NCI-H2227 (cell line): ENCODE measurements around the gene HSD17B4.
"Not testable (repeated sequence)": the region's sequence is repeated elsewhere in the genome, so short reads cannot be mapped to it uniquely, and the experiment has no call there.

Experiments used
- DNase-seq: peaks from one replicate; lab custom pipeline; 2025; ENCODE audit not compliant: unreplicated experiment; lab: John Stamatoyannopoulos, UW

HSD17B4 gene, protein sequence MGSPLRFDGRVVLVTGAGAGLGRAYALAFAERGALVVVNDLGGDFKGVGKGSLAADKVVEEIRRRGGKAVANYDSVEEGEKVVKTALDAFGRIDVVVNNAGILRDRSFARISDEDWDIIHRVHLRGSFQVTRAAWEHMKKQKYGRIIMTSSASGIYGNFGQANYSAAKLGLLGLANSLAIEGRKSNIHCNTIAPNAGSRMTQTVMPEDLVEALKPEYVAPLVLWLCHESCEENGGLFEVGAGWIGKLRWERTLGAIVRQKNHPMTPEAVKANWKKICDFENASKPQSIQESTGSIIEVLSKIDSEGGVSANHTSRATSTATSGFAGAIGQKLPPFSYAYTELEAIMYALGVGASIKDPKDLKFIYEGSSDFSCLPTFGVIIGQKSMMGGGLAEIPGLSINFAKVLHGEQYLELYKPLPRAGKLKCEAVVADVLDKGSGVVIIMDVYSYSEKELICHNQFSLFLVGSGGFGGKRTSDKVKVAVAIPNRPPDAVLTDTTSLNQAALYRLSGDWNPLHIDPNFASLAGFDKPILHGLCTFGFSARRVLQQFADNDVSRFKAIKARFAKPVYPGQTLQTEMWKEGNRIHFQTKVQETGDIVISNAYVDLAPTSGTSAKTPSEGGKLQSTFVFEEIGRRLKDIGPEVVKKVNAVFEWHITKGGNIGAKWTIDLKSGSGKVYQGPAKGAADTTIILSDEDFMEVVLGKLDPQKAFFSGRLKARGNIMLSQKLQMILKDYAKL

DNA sequence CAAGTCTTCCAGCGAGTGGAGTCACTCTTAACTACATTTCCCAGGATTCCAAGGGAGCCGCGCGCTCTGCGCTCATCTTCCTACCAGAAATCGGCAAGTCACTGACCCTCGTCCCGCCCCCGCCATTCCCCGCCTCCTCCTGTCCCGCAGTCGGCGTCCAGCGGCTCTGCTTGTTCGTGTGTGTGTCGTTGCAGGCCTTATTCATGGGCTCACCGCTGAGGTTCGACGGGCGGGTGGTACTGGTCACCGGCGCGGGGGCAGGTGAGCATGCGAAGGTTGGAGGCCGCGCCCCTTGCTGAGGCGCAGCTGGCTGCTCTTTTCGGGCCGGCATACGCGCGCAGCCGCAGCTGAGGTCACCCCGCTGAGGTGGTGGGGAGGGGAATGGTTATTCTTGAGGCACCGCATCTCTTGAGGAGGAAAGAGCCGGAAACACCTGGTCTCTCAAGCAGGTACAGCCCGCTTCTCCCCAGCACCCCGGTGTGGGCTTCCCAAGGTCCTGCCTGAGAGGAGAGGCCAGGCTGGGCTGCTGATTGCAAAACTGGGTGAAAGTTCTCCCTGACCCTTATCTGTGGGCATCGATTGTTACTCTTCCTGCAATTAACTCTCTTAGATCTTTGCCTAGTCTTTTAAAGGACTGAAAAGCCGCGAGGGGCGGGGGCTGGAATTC, at the start of gene HSD17B4:
TSS of gene HSD17B4 (plus strand) at position 125 of the 667 bp plus-strand sequence. CDS start at position 204, 79 bp downstream.
- DNase-seq: peak; percentile 85

DNA sequence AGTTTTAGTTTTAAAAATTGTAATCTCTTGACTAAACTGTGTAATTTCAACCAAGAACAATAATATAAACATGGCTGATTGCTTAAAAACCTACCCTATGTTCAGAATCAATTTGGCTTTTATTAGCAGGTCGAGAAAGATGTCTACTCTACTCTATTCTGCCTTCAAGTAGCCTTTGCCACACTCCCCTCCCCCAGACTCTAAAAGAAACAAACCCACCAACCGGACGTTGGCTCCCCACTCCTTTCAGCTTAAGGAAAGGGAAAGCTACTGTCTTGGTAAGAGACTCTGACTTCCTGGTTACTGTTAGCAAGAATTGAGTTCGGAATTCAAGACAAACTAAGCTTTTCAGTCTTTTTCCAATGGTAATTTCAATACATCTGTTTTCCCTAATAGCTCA, 49.7 kb upstream of the HSD17B4 start:
- no peak for DNase-seq

DNA sequence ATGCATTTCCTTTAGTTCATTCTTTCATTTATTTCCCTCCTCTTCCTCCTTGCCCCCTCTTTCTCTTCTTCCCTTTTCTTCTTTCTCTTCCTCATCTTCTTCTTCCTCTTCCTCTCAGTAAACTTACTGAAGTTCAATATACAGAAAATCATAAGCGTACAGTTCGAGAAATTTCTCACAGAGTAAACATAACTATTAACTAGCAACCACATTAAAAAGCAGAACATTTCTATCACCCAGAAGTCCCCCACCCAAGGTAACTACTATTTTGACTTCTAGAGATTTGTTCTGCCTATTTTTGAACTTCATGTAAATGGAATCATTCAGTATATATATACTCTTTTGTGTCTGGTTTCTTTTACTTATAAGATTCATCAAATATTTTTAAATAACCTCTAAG, 48.3 kb upstream of the HSD17B4 start:
- DNase-seq: no peak

DNA sequence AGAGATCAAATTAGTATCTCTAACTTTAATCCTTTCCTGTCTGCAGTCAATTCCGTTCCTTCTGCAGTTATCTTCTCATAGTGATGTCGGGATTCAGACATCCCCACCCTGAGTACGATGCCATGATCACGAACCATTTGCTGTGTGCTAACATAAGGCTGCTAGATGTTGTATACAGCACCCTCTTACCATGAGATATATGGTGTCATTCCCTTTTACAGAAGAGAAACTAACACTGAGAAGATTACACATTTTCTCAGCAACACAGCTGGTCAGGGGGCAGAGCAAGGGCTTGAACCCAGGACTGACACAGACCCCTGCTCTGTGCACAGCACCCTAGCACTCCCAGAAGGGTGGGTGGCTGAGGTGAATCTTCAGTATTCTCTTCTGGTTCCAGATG, 46.9 kb upstream of the HSD17B4 start:
- no peak for DNase-seq

DNA sequence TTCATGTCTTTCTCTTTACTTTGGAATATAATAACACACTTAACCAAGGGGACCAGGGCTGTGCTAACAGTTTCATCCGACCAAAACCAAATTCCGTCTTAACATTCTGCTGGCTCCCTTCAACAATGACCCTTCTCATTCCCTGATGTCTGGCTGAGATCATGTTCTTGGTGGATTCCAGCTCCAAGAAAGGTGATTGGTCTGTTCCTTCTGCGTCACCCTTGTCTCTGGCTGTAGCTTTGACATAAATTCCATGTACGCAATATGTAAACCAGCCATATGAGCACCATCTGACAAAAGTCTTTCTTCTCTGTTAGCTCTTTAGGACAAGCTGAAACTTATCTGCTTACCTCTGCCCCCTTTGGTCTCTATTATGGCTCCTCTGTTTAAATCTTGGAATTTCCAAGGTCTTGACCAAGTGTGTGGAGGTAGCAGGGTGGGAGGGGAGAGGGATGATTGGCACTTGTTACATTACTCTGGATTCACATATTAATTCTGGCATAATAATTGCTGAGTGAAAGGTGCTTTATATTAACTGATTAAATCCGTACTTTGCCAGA, 45.7 kb upstream of the HSD17B4 start:
- DNase-seq: no peak

DNA sequence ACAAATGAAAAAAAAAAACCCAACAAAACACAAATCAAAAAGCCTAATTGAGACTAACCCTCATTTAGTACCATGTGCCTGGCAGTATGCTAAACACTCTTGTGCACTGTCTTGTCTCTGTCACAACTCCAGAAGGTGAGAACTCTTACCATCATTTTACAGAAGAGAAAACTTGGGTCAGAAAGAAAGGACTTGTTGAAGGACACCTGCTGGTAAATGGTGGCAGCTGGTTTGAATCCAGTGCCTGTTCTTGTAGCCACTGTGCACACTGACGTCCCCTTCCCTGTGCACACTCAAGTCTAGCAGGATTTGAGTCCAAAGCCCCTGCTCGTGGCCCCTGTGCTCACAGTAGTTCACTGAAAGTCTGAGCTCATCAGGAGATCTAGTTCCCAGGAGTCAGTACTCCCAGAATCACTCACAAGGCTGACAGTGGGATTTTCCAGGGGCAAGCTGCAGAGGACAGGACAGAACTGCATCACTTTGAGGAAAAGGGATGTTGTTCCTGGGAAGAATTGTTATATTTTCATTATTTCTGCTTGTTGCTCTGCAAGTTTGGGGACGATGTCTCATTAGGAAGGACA, 43.0 kb upstream of the HSD17B4 start:
- no peak for DNase-seq

DNA sequence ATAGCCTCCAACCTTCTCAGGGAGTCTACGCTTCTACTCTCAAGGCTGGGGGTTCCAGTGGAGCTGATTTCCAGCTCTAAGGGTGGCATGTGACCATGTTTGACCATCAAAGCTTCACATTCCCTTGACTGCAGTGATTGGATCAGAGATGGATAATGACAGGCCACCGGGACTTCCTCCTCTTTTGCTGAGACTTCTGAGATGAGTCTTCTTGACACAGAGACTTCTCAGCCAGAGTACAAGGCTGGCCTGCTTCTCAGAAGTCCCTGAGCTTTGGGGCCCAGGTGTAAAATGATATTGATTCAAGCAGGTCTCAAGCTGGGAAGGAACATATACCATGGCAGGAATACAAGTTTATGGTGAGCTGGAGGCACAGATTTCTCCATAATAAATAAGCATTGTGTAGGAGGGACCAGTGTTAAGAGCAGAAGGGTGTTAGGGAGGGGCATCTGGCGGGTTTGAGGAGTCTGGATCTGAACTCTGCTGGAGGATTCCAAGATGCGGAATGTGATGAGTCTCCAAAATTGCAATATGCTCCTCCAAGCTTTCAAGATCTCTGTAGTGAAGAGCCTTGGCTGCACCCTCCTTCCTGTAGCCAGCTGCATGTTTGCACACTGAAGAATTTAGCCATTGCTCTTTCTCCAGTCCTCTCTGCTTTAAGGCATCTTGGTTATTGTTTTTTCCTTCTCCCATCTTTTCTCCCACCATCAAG, 41.7 kb upstream of the HSD17B4 start:
- no peak for DNase-seq

DNA sequence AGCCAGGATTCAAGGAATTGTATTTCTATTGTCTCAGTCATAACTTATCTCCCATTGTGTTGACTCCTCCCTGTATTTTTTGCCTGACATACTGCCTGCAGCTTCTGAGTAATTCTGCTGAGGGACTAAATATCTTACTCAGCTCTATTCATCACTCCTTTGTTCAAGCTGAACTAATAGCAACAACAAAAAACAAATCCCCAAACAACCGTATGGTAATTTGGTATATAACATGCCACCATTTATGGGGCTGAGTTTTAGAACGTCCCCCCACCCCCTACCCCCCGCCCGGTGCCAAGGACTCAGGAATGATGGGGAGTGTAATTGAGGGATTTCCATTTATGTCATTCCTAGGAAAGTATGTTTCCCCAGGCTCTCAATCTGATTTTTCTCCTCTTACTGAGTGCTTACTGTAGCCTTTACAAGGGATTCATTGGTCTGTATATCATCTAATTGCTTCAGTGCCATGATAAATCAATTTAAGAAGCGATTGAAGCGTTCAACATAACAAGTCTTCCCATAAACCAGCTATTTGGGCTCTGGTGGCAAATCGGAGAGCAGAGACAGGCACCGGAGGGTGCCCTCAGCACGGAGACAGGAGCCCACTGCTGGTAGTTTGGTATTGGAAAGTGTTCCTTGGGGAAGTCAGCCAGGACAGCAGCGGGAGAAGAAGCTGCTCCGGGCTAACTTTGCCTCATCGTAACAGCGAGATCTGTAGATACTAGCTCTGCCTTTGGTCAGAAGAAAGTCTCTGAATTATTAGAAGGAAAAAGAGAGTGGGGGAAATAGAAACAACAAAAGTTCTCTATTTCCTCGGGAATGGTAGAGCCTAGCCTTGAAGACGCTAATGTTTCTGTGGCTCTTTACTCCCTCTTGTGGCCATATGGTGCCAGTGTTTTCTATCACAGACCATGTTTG, 40.7 kb upstream of the HSD17B4 start:
- DNase-seq: peak; percentile 54

DNA sequence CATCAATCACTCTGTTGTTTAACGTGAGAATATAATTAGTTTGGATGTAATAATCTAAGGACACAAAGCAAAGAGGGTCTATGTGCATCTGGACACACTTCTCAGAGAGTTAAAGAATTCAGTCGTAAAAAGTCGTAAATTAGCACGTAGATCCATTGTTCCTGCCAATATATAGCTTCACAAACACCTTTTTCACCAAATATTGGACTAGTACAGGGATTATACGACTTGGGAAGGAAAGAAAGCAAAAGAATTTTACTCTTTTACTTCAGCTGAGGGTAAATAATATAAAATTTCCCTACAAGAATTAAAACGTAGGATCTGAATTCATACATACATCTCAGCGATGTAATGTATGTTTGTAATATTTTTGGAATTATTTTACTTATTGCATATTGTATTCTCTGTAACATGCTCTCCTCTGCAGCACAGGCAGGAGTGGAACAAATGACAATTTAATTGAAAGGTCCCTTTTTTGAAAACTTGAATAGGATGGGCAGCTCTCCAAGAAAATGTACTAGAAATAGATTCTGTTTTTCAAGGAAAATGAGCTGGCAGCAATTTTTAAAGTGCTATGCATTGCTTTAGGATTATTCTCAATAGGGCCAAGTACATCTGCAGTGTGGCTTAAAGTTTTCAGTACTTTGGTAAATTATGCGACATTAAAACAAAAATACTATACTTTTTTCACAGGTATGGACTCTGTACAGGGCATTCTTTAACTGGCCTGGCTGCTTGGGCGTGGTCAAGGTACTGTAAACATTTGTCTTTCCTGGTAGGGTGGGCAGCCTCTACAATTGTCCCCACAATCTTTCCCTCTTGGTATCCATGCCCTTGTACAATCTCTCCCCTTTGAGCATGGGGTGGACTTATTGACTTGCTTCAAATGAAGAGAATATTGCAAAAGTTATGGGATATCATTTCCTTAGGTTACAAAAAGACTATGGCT, 39.7 kb upstream of the HSD17B4 start:
- no peak for DNase-seq

DNA sequence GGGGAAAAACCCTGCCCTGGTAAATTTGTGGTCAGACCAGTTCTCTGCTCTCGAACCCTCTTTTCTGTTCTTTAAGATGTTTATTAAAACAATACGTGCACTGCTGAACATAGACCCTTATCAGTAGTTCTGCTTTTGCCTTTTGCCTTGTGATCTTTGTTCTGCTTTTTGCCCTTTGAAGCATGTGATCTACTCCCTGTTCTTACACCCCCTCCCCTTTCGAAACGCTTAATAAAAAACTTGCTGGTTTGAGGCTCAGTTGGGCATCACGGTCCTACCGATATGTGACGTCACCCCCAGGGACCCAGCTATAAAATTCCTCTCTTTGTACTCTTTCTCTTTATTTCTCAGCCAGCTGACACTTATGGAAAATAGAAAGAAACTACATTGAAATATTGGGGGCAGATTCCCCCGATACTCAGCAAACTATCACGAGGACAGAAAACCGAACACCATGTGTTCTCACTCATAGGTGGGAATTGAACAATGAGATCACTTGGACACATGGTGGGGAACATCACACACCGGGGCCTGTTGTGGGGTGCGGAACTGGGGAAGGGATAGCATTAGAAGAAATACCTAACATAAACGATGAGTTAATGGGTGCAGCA, 38.1 kb upstream of the HSD17B4 start:
- DNase-seq: not testable (repeated sequence)

DNA sequence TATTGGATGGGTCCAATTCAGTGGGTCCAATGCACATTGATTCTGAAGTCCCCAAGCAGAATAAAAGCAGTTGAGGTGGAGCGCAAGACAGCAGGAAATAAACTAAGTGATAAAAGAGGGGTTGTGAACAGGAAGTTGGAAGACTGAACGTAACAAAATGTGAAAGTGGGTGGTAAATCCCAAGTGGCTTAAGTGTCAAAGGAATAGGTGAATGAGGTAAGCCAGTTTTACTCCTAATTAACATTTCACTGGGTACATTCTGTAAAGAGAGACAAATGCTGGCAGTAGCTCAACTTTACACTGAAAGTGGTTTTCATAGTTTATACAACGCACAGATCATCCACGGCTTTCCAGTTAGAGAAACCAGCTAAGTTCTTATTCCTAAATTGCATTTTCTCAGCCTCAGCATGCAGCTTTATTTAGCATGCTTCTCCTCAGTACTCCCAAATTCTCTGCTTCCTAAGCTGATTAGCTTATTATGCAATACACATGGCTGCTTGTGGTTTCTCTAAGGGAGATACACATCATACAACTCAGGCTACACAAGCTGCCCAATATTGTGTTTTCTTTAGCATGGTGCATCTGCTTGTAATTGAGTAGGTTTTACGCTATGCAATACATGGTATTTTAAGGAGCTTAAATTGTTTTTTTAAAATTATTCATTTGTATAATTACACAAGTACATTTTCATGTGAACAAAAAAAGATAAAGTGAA, 34.2 kb upstream of the HSD17B4 start:
- DNase-seq: no peak

DNA sequence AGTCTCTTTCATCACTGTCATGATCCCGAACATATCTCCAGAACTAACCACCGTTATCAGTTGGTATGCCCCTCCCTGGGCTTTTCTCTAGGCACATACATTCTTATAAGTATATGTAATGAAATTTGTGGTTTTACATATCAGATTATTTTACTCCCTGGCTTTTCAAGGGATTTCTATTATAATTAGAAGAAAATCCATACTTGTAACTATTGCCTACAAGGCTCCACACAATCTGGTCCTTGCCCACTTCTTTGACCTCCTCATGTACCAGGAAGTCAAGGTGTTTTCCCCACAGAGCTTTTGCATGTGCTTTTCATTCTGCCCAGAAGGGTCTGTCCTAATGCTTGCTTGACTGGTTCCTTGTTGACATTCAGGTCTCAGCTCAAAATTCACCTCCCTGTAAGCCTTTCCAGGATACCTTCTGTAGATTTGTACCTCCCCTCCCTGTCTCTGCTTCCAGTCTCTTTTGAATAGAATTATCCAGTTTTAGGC, 33.6 kb upstream of the HSD17B4 start:
- no peak for DNase-seq

DNA sequence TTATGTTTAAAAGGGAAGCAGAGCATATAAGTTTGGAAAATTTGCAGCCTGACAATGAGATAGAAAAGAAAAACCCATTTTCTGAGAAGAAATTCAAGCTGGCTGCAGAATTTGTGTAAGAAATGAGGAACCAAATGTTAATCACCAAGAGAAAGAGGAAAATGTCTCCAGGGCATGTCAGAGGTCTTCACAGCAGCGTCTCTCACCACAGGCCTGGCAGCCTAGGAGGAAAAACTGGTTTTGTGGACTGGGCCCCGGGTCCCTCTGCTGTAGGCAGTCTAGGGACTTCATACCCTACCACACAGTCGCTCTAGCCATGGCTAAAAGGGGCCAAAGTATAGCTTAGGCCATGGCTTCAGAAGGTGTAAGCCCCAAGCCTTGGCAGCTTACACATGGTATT, 32.1 kb upstream of the HSD17B4 start:
- no peak for DNase-seq

DNA sequence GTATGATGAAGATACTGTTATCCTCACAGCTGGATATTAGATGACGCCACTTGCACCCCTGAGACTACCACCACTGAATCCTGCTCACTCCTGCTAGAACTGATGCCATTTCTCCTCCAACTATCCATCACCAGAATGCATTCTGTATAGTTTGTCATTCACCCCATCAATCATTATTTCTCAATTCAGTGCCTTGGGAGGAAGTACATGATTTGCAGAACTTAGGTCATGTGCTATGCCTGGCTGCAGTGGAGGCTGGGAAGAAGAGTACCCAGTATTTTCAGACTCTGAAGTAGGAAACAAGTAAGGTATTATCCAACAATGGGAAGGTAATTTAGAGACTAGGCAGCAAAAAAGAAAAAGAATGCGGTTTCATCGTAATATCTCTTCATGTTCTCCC, 26.2 kb upstream of the HSD17B4 start:
- DNase-seq: no peak

DNA sequence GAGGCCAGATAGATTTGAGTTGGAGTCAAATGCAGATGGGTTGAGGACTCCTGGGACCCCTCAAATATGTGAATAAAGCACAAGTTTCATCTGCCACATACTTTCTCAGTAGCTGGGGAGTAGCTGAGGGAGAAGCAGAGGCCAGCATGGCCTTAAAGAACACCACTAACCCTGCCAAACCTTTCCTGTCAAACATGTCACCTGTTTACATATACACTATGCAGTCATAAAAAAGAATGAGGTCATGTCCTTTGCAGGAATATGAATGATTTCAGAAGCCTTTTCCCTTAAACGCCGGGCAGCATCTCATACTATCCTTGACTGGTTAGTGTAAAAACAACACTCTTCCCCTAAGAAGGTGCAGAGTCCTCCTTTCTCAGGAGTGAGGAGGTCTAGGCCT, 25.2 kb upstream of the HSD17B4 start:
- DNase-seq: no peak

DNA sequence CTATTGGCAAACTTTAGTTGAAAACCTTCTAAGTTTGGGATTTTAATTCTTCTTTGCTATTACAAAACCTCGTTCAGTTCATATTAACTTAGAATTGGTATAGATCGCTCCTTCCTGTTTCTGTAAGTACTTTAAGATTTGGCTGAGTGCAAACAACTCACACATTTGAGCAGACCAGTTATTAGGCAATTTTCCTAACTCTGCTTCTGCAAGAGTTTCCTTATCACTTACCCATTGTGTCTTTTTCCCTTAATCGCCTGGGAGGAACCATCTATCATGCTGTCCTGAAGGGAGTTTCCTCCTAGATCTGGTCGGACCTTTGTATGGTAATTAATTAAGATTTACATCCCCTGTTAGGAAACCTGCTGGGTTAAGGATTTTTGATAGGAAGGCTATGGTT, 24.7 kb upstream of the HSD17B4 start:
- not testable (repeated sequence) for DNase-seq

DNA sequence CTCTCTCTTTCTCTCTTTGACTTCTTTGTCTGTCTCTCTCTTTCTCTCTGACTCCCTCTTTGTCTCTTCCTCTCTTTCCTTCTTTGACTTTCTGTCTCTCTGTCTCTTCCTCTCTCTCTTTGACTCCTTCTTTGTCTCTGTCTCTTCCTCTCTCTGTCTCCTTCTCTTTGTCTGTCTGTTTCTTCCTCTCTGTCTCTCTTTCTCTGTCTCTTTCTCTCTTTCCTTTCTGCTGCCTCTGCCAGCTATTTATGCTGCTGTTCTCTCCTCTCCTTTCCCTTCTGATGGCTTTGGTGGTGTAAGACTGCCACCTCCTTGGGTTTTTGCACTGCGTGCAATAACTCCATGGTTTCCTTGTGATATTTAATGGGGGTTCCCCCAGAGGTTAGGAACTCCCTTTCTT, 24.1 kb upstream of the HSD17B4 start:
- DNase-seq: not testable (repeated sequence)
